Neuronal stem cell (in vitro differentiated cells): ENCODE results near the gene FMO4.
"Not testable (repeated sequence)": the region's sequence is repeated elsewhere in the genome, so short reads cannot be mapped to it uniquely, and the experiment has no call there.

Source experiments
- DNase-seq: peaks from one replicate; pipeline ENCODE4 v3.0.0-alpha.2; 2013; ENCODE audit warnings: low spot score
- H2AFZ ChIP-seq: one replicate; pipeline ENCODE4 v1.6.1; 2013; ENCODE audit warnings: mild to moderate bottlenecking, low read length, inconsistent platforms
- H2AK5ac ChIP-seq: 2 replicates; pipeline ENCODE4 v1.6.1; 2013; ENCODE audit warnings: low read depth, mild to moderate bottlenecking, inconsistent platforms, low read length, moderate library complexity, mixed read lengths
- H2BK120ac ChIP-seq: 2 replicates; pipeline ENCODE4 v1.6.1; 2013; ENCODE audit warnings: low read depth, mild to moderate bottlenecking, inconsistent platforms, low read length, moderate library complexity, mixed read lengths
- H2BK12ac ChIP-seq: one replicate; pipeline ENCODE4 v1.6.1; 2013; ENCODE audit warnings: low read length, inconsistent platforms
- H2BK15ac ChIP-seq: 2 replicates; pipeline ENCODE4 v1.6.1; 2013; ENCODE audit warnings: mild to moderate bottlenecking, low read length, inconsistent platforms, mixed read lengths
- H2BK5ac ChIP-seq: one replicate; pipeline ENCODE4 v1.6.1; 2013; ENCODE audit warnings: inconsistent platforms, mild to moderate bottlenecking, low read length, moderate library complexity
- H3K14ac ChIP-seq: one replicate; pipeline ENCODE4 v1.6.1; 2013; ENCODE audit warnings: low read length, inconsistent platforms
- H3K18ac ChIP-seq: 2 replicates; pipeline ENCODE4 v1.6.1; 2013; ENCODE audit warnings: low read length, inconsistent platforms
- H3K23ac ChIP-seq: 2 replicates; pipeline ENCODE4 v1.6.1; 2013; ENCODE audit warnings: low read depth, mild to moderate bottlenecking, mixed read lengths, low read length, inconsistent platforms; ENCODE audit not compliant: poor library complexity
- H3K27ac ChIP-seq: replicated peaks from 3 replicates; pipeline ENCODE4 v1.5.1; 2013; ENCODE audit warnings: low read length, inconsistent platforms
- H3K27me3 ChIP-seq, 3 experiments: 2 replicates each; pipeline ENCODE4 v1.6.1; 2013; ENCODE audit warnings: low read length in 3 of 3, mild to moderate bottlenecking in 2 of 3, inconsistent platforms in 1 of 3, low read depth in 1 of 3, mixed read lengths in 1 of 3, moderate library complexity in 1 of 3; ENCODE audit not compliant: control insufficient read depth in 3 of 3, insufficient read depth in 3 of 3
- H3K36me3 ChIP-seq, 2 donors: replicated peaks in 1 of 2; 2 replicates each; pipeline ENCODE4 v1.6.1; 2013; ENCODE audit warnings: low read length in 2 of 2; ENCODE audit not compliant: control insufficient read depth in 2 of 2, insufficient read depth in 2 of 2
- H3K4ac ChIP-seq: 2 replicates; pipeline ENCODE4 v1.6.1; 2013; ENCODE audit warnings: inconsistent platforms, mild to moderate bottlenecking, low read length, moderate library complexity
- H3K4me1 ChIP-seq, 2 donors: 1 replicate in 1 of 2; 2 replicates in 1 of 2; pipeline ENCODE4 v1.6.1; 2013; ENCODE audit warnings: low read length in 2 of 2, low read depth in 1 of 2; ENCODE audit not compliant: control insufficient read depth in 2 of 2, insufficient read depth in 1 of 2
- H3K4me2 ChIP-seq: one replicate; pipeline ENCODE4 v1.6.1; 2013; ENCODE audit warnings: mild to moderate bottlenecking, low read length, inconsistent platforms; ENCODE audit not compliant: insufficient read depth, poor library complexity, severe bottlenecking
- H3K4me3 ChIP-seq, 2 donors: 2 replicates each; pipeline ENCODE4 v1.5.1; 2013; ENCODE audit warnings: low read length in 2 of 2, mild to moderate bottlenecking in 2 of 2, inconsistent platforms in 1 of 2, moderate library complexity in 1 of 2
- H3K79me1 ChIP-seq: one replicate; pipeline ENCODE4 v1.6.1; 2013; ENCODE audit warnings: low read depth, mild to moderate bottlenecking, inconsistent platforms, low read length, moderate library complexity
- H3K9ac ChIP-seq: one replicate; pipeline ENCODE4 v1.6.1; 2013; ENCODE audit warnings: mild to moderate bottlenecking, low read depth, low read length, inconsistent platforms; ENCODE audit not compliant: poor library complexity
- H3K9me3 ChIP-seq, 2 donors: replicated peaks in 1 of 2; 2 replicates each; pipeline versions ENCODE3 to v1.6.1; 2013; ENCODE audit warnings: low read length in 2 of 2, mild to moderate bottlenecking in 2 of 2, inconsistent platforms in 1 of 2, low read depth in 1 of 2, mixed read lengths in 1 of 2, moderate library complexity in 1 of 2; ENCODE audit not compliant: control insufficient read depth in 2 of 2, insufficient read depth in 1 of 2
- H4K8ac ChIP-seq: one replicate; pipeline ENCODE4 v1.6.1; 2013; ENCODE audit warnings: low read depth, mild to moderate bottlenecking, inconsistent platforms, low read length, moderate library complexity
- H4K91ac ChIP-seq: one replicate; pipeline ENCODE4 v1.6.1; 2013; ENCODE audit warnings: low read length, low read depth, mild to moderate bottlenecking, inconsistent platforms; ENCODE audit not compliant: poor library complexity
- WGBS, 2 donors: extraction: QIAGEN DNeasy Blood & Tissue Kit; methylation state at CpG; one replicate each; pipeline ENCODE4 v1.1.7; 2013; ENCODE audit warnings: missing lambda C conversion rate in 2 of 2, mixed read lengths in 1 of 2; ENCODE audit not compliant: insufficient read length in 2 of 2, insufficient replicate concordance in 1 of 2; ENCODE audit errors: extremely low coverage in 2 of 2; 5-methylcytosine and 5-hydroxymethylcytosine counted together

FMO4 gene

DNA sequence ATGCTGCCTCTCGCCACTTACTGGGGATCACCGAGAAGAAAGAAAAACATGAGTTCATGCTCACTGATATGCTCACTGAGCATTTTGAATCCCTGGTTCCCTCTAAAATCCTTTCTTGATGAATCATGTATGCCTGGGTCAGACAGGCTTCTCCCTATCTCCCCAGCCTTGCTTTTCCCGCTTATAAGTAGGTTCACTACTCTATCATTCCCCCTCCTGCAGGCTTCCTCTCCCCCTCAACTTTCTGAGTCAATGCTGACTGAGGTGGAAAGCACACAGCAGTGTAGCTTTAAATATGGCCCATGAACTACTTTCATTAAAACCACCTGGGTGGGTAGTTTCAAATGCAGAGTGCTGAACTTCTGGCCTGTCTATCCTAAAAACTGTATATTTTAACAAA lies 41.7 kb downstream of the FMO4 start:
- no peak overlapping the region for H3K27ac ChIP-seq
- no peak for DNase-seq
- WGBS, 2 donors: no CpG with 5 or more reads among the region's 3 CpGs
- no peaks in the 10 kb centered on the region for H3K36me3 ChIP-seq
- H4K91ac ChIP-seq: no peak overlapping the region
- H3K23ac ChIP-seq: no peak overlapping the region
- H3K4me2 ChIP-seq: no peak overlapping the region
- H3K4me3 ChIP-seq: no peak overlapping the region
- no peak overlapping the region for H3K18ac ChIP-seq
- H2BK15ac ChIP-seq: no peak overlapping the region
- no peak overlapping the region for H2AFZ ChIP-seq
- no peaks in the 10 kb centered on the region for H3K4me1 ChIP-seq
- no peak overlapping the region for H3K4ac ChIP-seq
- no peak overlapping the region for H2BK120ac ChIP-seq
- H4K8ac ChIP-seq: no peak overlapping the region
- no peak overlapping the region for H2BK5ac ChIP-seq
- no peak overlapping the region for H3K9ac ChIP-seq
- no peaks in the 10 kb centered on the region for H3K9me3 ChIP-seq
- H3K79me1 ChIP-seq: no peaks in the 10 kb centered on the region
- H3K27me3 ChIP-seq: no peaks in the 10 kb centered on the region
- no peak overlapping the region for H2BK12ac ChIP-seq
- H2AK5ac ChIP-seq: no peak overlapping the region
- H3K14ac ChIP-seq: no peak overlapping the region

DNA sequence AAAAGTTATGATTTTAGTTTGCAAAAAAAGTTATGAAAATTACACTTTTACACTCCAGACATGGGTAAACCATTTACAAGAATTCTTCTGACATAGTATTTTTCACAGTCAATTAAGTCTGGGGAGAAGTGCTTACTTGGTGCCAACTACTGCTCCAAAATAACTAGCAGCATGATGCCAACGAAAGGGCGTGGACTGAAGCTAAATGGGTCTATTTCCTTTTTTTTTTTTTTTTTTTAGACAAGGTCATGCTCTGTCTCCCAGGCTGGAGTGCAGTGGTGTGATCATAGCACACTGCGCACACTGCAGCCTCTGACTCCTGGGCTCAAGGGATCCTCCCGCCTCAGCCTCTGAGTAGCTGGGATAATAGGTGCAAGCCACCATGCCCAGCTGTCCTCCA lies 43.2 kb downstream of the FMO4 start:
- Histone ChIP-seq H3K4me1 (no peaks in the 10 kb centered on the region), H2BK5ac (no peak overlapping the region), H3K9me3 (no peaks in the 10 kb centered on the region), H3K18ac (no peak overlapping the region), H3K9ac (no peak overlapping the region), H3K14ac (no peak overlapping the region), H3K4ac (no peak overlapping the region), H3K79me1 (no peaks in the 10 kb centered on the region), H2BK120ac (no peak overlapping the region), H2BK15ac (no peak overlapping the region), H2BK12ac (no peak overlapping the region), H3K4me2 (no peak overlapping the region), H3K36me3 (no peaks in the 10 kb centered on the region), H3K23ac (no peak overlapping the region), H3K27ac (no peak overlapping the region), H3K4me3 (no peak overlapping the region), H2AK5ac (no peak overlapping the region), H4K91ac (no peak overlapping the region), H2AFZ (no peak overlapping the region), H4K8ac (no peak overlapping the region), H3K27me3 (no peaks in the 10 kb centered on the region)
- no peak for DNase-seq
- WGBS, 2 donors: no CpG with 5 or more reads among the region's 4 CpGs

- H3K27ac ChIP-seq: not testable (repeated sequence)
These were observed 45.3 kb downstream of the FMO4 start for GRCh38 chr1:171359355-171359648.

GRCh38 chr1:171359731-171360527 lies 45.9 kb downstream of the FMO4 start:
- H3K18ac ChIP-seq, DNase-seq, H3K4me3 ChIP-seq, H4K91ac ChIP-seq, H3K4me2 ChIP-seq, H3K79me1 ChIP-seq, H2BK15ac ChIP-seq, H2BK5ac ChIP-seq, H3K4me1 ChIP-seq, H3K23ac ChIP-seq, H2AFZ ChIP-seq, H3K9ac ChIP-seq, H3K4ac ChIP-seq, H2AK5ac ChIP-seq, H3K27me3 ChIP-seq, H2BK12ac ChIP-seq, H3K27ac ChIP-seq, H2BK120ac ChIP-seq, H4K8ac ChIP-seq, H3K9me3 ChIP-seq, H3K14ac ChIP-seq, H3K36me3 ChIP-seq: not testable (repeated sequence)
- WGBS, 2 donors: no CpG with 5 or more reads among the region's 9 CpGs

More at GRCh38 chr1:171359355-171359648, 45.3 kb downstream of the FMO4 start:
- not testable (repeated sequence) for H2AFZ ChIP-seq, DNase-seq, H3K4ac ChIP-seq, H2AK5ac ChIP-seq, H3K23ac ChIP-seq, H2BK120ac ChIP-seq, H2BK12ac ChIP-seq, H2BK5ac ChIP-seq, H3K4me3 ChIP-seq, H3K27me3 ChIP-seq, H3K36me3 ChIP-seq, H3K4me1 ChIP-seq, H3K9me3 ChIP-seq, H3K14ac ChIP-seq, H3K9ac ChIP-seq, H3K18ac ChIP-seq, H3K4me2 ChIP-seq, H2BK15ac ChIP-seq, H4K8ac ChIP-seq, H4K91ac ChIP-seq, H3K79me1 ChIP-seq
- no CpG with 5 or more reads among the region's 7 CpGs for WGBS, 2 donors
